HuH-7.5 (cell line): ENCODE measurements around the gene TET2.
"Not testable (repeated sequence)": the region's sequence is repeated elsewhere in the genome, so short reads cannot be mapped to it uniquely, and the experiment has no call there.

Experiments used
- DNase-seq: peaks from one replicate; pipeline ENCODE4 v3.0.0; 2011; ENCODE audit warnings: low spot score

Gene TET2

DNA sequence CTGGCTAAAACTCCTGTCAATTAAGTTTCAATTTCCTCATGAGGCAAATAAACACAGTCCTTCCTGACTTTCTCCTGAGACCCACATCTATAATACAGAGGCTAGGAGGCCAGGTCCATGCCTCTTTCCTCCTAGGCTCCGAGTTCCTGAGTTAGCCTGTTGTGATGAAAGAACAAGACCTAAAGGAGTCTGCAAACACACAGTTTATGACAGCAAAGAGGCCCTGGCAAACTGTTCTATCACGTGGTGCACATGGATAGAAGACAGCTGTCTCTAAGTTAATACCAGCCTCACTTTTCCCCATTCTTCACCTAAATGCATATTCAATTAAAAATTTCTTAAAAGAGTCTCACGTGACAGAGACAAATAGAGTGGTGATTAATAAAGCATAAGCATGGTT is 145.2 kb downstream of the TET2 start:
- DNase-seq = no peak

- DNase-seq = no peak
Observed at GRCh38 chr4:105293360-105293759, 146.7 kb downstream of the TET2 start.

GRCh38 chr4:105296672-105297071 is 150.0 kb downstream of the TET2 start:
- no peak for DNase-seq

GRCh38 chr4:105299027-105299426 is 152.4 kb downstream of the TET2 start:
- DNase-seq = not testable (repeated sequence)

DNA sequence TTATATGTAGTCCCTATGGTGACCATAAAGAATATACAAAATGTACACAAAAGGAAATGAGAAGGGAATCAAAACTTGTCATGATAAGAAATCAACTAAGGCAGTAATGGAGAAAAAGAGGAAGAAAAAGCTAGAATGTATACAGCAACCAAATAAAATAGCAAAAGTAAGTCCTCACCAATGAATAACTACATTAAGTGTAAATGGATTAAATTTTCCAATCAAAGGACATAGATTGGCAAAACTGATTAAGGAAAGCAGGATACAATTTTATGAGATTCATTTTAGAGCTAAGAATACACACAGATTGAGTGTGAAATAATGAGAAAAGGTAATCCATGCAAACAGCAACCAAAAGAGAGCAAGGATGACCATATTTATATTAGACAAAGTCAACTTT is 157.4 kb downstream of the TET2 start:
- DNase-seq = no peak

DNA sequence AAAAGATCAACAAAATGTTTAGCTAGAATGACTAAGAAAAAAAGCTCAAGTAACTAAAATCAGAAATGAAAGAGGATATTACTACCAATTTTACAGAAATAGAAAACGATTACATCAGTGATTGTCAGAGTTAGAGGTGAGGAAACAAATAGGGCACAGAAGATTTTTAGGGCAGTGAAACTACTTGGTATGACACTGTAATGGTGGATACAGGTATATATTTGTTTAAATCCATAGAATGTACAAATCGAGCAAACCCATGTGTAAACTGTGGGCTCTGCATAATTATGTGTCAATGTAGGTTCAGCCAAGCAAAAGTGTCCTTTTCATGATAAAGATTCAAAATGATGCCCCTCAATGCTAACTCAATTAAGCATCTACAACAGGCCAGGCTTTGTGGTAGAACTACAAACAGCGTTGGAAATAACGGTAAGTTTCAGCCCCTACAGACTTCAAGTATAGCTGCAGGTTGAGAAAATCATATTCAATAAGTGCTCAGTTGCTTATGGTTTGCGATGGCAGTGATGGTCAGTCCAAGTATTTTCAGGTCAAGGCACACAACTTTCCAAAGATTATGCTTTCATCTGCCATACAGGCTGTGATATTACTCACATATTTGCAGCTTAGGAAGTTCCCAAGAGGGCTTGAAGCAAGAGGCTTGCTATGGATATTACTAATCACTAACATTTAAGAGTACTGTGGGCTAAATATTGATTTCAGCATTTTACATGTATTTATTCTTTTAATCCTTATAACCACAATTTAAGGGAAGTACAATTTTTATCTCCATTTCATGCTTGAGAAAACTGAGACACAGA is 158.6 kb downstream of the TET2 start:
- DNase-seq = no peak

GRCh38 chr4:105306158-105306781 is 159.6 kb downstream of the TET2 start:
- no peak for DNase-seq

DNA sequence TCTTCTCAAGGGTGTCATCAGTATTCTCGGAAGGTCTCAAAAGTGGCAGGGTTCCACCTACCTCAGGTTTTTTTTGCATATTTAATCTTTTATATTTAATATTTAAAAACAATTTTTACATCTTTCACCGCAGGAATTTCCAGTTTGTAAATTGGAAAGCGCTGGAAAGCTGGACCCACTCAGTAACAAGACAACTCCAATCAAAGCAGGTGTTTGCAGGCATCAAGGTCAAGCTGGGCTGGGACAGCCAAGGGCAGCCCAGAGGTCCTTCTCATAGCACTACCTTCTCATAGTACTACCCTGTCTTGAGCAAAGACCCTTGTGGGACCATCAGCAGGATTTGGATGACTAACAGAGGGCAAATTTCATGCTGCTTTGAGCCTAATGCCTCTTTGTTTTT is 160.1 kb downstream of the TET2 start:
- no peak for DNase-seq

DNA sequence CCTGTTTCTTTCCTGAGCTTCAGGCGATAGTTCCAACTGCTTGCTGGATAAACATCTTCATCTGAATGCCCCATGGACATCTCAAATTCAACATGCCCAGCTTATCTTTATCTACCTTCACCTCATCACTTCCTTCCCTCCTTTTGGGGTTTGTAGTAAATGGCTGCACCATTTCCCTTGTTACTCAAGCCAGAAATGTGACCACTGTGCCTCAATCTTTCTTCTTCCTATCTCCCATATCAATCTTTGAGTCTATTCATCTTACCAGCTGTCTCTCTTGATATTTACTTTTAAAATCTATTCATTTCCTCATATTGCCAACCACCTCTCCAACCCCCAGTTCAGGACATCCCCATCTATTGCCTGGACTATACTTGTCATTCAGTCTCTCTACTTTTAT is 171.8 kb downstream of the TET2 start:
- no peak for DNase-seq

DNA sequence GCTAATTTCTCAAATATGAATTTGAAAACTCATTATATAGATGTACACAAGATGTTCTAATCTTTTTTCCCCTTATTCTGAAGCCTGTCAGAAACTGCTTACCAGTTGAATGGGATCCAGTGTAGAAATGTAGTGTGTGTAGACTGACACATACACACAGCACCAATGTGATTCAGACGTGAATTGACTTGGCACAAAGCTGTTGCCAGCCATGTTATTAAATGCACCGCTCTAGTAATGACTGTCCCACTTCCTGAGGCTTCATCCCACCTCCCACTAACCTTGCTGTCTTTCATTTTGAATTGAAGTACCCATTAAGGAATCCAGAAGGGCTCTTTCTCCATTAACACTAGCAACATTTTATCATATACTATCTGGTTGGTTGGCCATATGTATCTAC is 180.5 kb downstream of the TET2 start:
- no peak for DNase-seq

GRCh38 chr4:105327956-105328355 is 181.3 kb downstream of the TET2 start:
- no peak for DNase-seq

GRCh38 chr4:105329081-105329480 is 182.4 kb downstream of the TET2 start:
- no peak for DNase-seq
